HG02623 (cell line): ENCODE data around the gene NOS3.
A peak's percentile ranks its signal among the peaks of the same experiment; 100 is the strongest.

Source experiments
- ATAC-seq: cut with Tn5 transposase; IDR thresholded peaks from one replicate; pipeline ENCODE4 v1.9.1; 2021; ENCODE audit warnings: moderate library complexity; ENCODE audit not compliant: unreplicated experiment

Gene NOS3

DNA sequence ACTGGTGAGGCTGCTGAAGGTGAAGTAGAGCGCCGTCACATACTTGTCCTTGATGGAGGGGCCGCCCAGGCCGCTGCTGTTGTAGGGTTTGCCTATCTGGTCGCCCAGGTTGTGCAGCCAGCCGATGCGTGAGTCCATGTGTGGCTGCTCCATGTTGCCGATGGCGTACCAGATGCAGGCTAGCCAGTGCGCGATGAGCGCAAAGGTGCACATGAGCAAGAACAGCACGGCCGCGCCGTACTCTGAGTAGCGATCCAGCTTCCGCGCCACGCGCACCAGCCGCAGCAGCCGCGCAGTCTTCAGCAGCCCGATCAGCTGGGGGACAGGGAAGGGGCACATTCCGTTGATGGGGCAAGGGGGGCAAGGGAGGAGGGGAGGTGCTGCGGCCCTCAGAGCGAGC lies 39.3 kb upstream of the NOS3 start:
- ATAC-seq = no peak

- no peak for ATAC-seq
Measured at GRCh38 chr7:150952331-150953050, 38.3 kb upstream of the NOS3 start.

DNA sequence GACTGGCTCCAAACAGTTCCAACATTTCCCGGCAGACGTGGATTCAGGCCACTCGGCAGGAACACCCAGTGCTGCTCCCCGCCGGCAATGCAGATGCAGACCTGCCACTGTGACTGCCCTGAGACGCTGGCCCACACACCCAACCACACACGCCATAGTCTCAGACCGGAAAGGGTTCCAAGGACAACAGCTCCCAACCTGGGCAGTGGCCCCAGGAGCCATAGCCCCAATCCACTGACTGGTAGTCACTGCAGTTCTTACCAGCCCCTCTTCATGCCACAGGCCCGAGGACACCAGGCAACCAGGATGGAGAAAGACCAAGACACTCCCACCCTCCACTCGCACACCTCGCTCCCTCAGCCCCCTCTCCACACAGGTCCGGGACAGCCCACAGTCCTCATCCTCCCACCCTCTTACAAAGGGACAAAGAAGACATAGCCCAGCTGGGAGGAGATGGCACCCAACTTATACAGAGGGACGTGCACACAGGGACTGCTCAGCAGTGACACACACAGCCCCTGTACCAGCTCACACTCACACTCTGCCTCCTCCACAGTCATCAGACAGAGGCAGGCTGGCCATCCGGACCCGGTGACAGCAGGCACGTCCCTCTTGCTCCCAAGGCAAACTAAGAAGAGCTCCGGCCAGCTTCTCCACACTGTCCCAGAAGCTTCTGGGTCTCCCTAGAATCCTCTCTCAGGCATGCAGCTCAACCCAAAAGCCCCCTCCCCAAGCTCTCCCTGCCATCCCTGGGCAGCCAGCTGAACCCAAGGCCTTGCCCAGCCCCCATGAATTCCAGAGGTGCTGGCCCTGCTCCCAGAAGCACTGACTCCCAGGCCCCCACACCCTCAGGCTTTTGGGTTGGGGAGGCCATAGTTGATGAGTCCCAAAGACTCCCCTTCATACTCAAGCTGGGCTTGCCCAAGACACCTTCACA lies 37.5 kb upstream of the NOS3 start:
- ATAC-seq = no peak

DNA sequence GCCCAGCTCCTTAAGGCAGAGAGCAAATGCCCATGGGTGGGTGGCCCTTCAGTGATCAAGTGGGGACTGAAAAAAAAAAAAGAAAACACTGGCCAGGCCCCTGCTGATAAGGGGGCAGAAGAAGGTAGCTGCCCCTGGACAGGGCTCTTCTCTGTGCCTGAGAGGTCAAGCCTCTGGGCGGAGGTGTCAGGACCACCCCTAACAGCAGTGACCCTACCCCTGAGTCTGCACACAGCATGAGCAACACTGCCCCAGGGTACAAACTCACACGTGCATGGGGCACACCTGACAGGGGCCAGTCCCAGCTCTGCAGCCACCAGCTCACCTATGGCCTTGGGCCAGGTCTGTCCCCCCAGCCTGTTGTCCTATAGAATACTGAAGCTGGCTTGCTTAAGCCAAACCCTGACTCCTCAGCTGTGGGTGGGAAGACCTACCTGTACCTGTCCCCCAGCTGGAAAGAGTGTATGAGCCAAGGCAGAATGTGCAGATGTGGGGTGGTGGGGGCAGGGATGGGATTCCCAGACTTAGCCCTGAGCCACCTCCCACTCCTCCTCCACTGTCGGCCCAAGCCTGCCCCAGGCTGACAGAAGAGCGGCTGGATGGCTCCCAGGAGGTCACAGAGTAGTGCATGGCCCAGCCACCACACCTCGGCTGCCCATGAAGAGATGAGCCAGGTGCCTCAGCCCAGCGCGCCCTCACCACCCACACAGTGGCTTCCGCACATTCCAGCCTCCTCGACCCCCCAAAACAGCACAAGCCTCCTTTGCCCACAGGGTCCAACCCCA lies 36.4 kb upstream of the NOS3 start:
- no peak for ATAC-seq

DNA sequence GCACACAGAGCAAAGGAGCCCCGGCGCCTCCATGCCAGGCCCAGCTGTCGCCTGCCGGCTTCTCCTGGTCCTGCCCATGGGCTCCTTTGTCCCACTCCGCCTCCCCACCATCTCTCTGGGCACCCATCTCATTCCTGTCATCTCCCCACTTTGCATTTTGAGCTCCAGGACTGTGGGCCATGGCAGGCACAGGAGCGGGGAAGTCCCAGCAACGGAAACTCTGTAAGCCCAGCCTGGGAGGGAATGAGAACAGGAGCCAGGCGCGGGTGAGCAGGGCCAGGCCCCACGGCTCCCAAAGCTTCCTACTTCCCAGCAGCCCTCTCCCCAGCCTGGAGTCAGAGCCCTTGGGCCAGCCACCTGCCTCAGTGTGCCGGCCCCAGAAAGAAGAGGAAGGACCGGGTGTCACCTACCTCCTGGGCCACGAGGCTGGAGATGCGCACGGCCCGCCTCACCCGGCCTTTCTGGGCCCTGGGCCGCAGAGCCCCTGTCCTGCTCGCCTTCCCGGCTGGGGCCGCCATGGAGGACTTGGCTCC lies 35.8 kb upstream of the NOS3 start:
- ATAC-seq = no peak

- ATAC-seq = no peak
Measured at GRCh38 chr7:150955519-150956394, 35.1 kb upstream of the NOS3 start.

- ATAC-seq = no peak
Measured at GRCh38 chr7:150956395-150957132, 34.3 kb upstream of the NOS3 start.

- no peak for ATAC-seq
Measured at GRCh38 chr7:150957133-150958020, 33.4 kb upstream of the NOS3 start.

GRCh38 chr7:150958062-150958552 lies 32.7 kb upstream of the NOS3 start:
- ATAC-seq = no peak

GRCh38 chr7:150958597-150958996 lies 32.2 kb upstream of the NOS3 start:
- no peak for ATAC-seq

DNA sequence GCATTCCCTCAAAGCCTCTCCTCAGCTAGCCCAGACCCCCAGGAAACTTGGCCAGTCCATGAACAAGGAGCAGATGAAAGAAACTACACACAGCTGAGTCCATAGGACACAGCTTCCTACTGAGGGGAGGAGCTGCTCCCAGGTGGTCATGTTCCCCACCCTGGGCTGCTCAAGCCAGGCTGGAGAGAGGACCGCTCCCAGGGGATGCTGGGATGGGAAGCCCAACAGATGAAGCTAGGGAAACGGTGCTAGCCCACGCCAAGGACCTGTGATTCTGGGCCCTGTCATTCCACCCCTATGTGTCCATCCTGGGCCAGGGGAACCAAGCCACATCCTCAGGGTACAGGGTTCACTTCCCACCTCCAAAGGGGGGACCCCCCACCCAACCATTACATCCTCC lies 31.7 kb upstream of the NOS3 start:
- no peak for ATAC-seq

GRCh38 chr7:150959739-150960734 lies 30.8 kb upstream of the NOS3 start:
- no peak for ATAC-seq

DNA sequence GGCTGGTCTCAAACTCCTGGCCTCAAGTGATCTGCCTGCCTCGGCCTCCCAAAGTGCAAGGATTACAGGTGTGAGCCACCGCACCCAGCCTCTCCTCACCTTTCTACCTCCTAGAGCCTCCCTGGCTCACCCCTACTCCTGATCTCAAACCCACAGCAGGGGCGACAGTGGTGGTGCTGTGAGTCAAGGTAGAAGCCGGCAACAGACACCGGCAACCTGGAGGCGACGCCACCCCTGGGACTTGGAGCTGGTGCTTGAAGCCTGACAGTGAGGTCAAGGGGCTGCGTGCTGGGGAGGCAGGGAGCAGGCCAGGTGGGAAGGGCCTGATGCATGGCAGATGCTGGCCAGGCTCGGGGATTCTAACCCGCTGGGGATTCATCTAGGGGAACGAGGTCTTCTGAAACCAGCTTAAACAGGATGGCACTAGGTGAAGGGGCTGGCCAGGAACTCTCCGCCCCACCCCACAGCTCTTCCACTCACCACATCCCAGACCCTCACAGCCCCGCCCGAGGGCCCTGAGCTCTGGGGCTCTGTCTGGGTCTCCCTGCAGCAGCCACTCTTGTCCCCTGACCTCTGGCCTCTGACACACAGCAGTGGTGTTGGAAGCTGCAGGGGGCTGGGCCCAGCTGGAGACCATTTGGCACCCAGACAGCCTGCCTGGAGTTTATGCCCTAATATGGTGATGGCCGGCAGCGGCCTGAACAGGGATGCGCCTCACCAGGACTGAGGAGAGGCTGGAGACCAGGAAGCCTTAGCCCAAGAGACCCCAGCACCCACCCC lies 29.1 kb upstream of the NOS3 start:
- ATAC-seq = no peak

DNA sequence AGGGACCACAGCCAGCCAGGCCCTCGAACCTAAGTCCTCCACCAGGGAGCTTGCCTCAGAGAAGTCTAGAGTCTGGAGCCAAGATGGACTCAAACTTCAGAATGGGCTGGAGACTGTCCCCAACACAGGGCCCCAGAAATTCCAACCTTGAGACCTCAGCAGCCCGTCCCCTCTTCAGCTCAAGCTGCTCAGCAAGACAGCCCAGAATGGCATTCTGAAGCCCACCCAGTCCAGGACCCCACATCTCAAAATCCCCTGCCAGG lies 28.6 kb upstream of the NOS3 start:
- no peak for ATAC-seq

- ATAC-seq = peak; percentile 61
Measured at GRCh38 chr7:150962553-150963399, 28.0 kb upstream of the NOS3 start.
